ENCODE data around the gene DHRS13. TPM values are rescaled to one million over a fixed set of nuclear protein-coding genes. Genes with fewer than 3 reads are reported as not detected.

DHRS13 gene
- total and polyA plus RNA-seq, 10 of the 15 experiments (the other 5 are each of a cell fraction or from before 2014, with no cell fraction given) = 0.18 to 55.2 (median 31.3) TPM; not detected in 1

GRCh38 chr17:28889996-28890395 is 12.9 kb downstream of the DHRS13 start:
- BruUV-seq (replicated peaks) = no TSS peak
- H4K20me1 ChIP-seq (ENCODE audit: control insufficient read depth, insufficient read depth) = no peaks in the 10 kb centered on the region; the same call in 1 of the 2 replicates
- no peak overlapping the region for H3K4me3 ChIP-seq
- H3K9ac ChIP-seq (ENCODE audit: control insufficient read depth, insufficient read depth, low read length) = no peak overlapping the region
- H3K9me3 ChIP-seq (replicated peaks; ENCODE audit: control insufficient read depth, insufficient read depth, low read length) = no peaks in the 10 kb centered on the region
- no peak overlapping the region for H3K4me2 ChIP-seq (ENCODE audit: control insufficient read depth, insufficient read depth)
- TF ChIP-seq FOXM1 (IDR thresholded peaks at IDR 0.05; ENCODE audit: low read depth, low read length) (no peak), ZBTB4 (CRISPR knock-in tag; IDR thresholded peaks at IDR 0.05) (no peak), SUZ12 (IDR thresholded peaks at IDR 0.05; ENCODE audit: unreplicated experiment) (no peak)
- intact Hi-C loops (cut with micrococcal nuclease; ENCODE audit: unreplicated experiment) = no loop called here
- H3K4me1 ChIP-seq (ENCODE audit: control insufficient read depth, insufficient read depth, low read length) = peaks cover 59% of the 10 kb centered on the region
- SMC1A ChIA-PET (ENCODE audit: uncharacterized antibody, unreplicated experiment) = interaction anchor here (1.1 kb wide), 1 partner anchor 18 kb away, joined by 3 read pairs; no protein-coding TSS in a partner anchor
- RAD21 ChIA-PET (ENCODE audit: unreplicated experiment) = interaction anchor here (3.4 kb wide), 1 partner anchor 11 kb away, joined by 9 read pairs; no protein-coding TSS in a partner anchor
- H2AFZ ChIP-seq (ENCODE audit: control insufficient read depth, low read depth, low read length) = no peak overlapping the region
- POLR2A ChIA-PET = no interaction called here
- DNase-seq (ENCODE audit: low read depth, low spot score) (no peak), ATAC-seq (no peak), FAIRE-seq (no peak)
- peaks cover 0 to 3% of the 10 kb centered on the region in 2 experiments; a peak in 3 of 4 replicates for H3K36me3 ChIP-seq (ENCODE audit: control insufficient read depth in 2 of 2, insufficient read depth in 2 of 2, low read length in 1 of 2)
- H3K27me3 ChIP-seq (replicated peaks in 1 of 2; ENCODE audit: control insufficient read depth in 2 of 2, insufficient read depth in 2 of 2, low read length in 1 of 2) = no peaks in the 10 kb centered on the region
- 86% methylated on average over 5 of the region's 5 CpGs for WGBS (ENCODE audit: insufficient coverage, insufficient replicate concordance, low lambda C conversion rate, missing lambda C conversion rate)
- H3K79me2 ChIP-seq (ENCODE audit: control insufficient read depth, insufficient read depth, low read length) = peaks cover 4% of the 10 kb centered on the region; the same call in 1 of the 2 replicates
- CTCF ChIA-PET = interaction anchor here (1.3 to 5.4 kb wide), 4 partner anchors 11 to 41 kb away, joined by 3 to 22 read pairs (median 6); no protein-coding TSS in a partner anchor
- in situ Hi-C loops (cut with MboI) = loop anchor here (25.0 kb wide), 1 partner anchor 1403 kb away; no protein-coding TSS in a partner anchor
- no peak overlapping the region for H3K27ac ChIP-seq (ENCODE audit: control insufficient read depth, insufficient read depth)

All from GM12878 (cell line).